ENCODE measurements around the gene HSPA8.

DNA sequence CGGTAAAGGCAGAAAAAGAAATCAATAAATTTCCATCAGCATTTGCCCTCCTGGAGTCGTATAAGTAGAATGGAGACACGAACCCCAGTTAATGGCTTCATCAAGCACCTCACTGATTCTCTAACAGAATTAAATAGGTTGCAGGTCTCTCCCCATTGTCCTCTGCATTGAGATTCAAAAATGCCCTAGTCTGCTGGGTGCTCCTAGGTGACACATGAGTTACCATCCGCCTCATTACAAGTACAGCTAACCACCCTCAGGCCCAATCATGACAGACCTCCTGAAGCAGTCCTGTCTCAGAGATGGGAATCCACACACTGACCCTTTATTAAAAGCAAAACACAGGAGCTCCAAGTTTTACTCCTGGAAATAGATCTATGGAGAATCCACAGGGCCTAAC lies 31.4 kb downstream of the HSPA8 start:
- TF ChIP-seq, protein P1, sequence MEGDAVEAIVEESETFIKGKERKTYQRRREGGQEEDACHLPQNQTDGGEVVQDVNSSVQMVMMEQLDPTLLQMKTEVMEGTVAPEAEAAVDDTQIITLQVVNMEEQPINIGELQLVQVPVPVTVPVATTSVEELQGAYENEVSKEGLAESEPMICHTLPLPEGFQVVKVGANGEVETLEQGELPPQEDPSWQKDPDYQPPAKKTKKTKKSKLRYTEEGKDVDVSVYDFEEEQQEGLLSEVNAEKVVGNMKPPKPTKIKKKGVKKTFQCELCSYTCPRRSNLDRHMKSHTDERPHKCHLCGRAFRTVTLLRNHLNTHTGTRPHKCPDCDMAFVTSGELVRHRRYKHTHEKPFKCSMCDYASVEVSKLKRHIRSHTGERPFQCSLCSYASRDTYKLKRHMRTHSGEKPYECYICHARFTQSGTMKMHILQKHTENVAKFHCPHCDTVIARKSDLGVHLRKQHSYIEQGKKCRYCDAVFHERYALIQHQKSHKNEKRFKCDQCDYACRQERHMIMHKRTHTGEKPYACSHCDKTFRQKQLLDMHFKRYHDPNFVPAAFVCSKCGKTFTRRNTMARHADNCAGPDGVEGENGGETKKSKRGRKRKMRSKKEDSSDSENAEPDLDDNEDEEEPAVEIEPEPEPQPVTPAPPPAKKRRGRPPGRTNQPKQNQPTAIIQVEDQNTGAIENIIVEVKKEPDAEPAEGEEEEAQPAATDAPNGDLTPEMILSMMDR (IDR thresholded peaks at IDR 0.05), result no peak
- no peak for TF ChIP-seq POLR2A (IDR thresholded peaks at IDR 0.05)

Data from breast epithelium (tissue), 3 donors.